IPS-18c (cell line): ENCODE results near the gene PCDHGB1.
"Not testable (repeated sequence)": the region's sequence is repeated elsewhere in the genome, so short reads cannot be mapped to it uniquely, and the experiment has no call there.

Experiments used
- H3K4me3 ChIP-seq: 2 replicates; pipeline ENCODE4 v1.7.0; 2013; ENCODE audit warnings: low read depth, mild to moderate bottlenecking, low read length, moderate library complexity; ENCODE audit not compliant: insufficient read depth
- H3K9me3 ChIP-seq: one replicate; pipeline ENCODE4 v1.6.1; 2013; ENCODE audit warnings: mild to moderate bottlenecking, low read length, moderate library complexity; ENCODE audit not compliant: control insufficient read depth, insufficient read depth

The PCDHGB1 gene

GRCh38 chr5:141349917-141350619 is at the start of gene PCDHGB1:
TSS of gene PCDHGB1 (plus strand) at chr5:141350099. CDS start at chr5:141350261, 162 bp downstream.
- Histone ChIP-seq H3K9me3 (peaks cover 27% of the 10 kb centered on the region), H3K4me3 (peak within 1 kb of the TSS; percentile 21)

GRCh38 chr5:141303756-141304155 is 46.1 kb upstream of the PCDHGB1 start, which contains the start of gene SLC25A2:
TSS of gene SLC25A2 (minus strand) at chr5:141304049. CDS start at chr5:141303865, 184 bp downstream.
- H3K4me3 ChIP-seq = no peak within 1 kb of the TSS
- H3K9me3 ChIP-seq = peaks cover 5% of the 10 kb centered on the region

GRCh38 chr5:141306630-141307029 is 43.3 kb upstream of the PCDHGB1 start:
- H3K9me3 ChIP-seq = peaks cover 7% of the 10 kb centered on the region

GRCh38 chr5:141313711-141314110 is 36.2 kb upstream of the PCDHGB1 start:
- peaks cover 9% of the 10 kb centered on the region for H3K9me3 ChIP-seq
- H3K4me3 ChIP-seq = no peak overlapping the region

More at GRCh38 chr5:141306630-141307029, 43.3 kb upstream of the PCDHGB1 start:
- H3K4me3 ChIP-seq = no peak overlapping the region

- peaks cover 17% of the 10 kb centered on the region for H3K9me3 ChIP-seq
- not testable (repeated sequence) for H3K4me3 ChIP-seq
Observed at GRCh38 chr5:141316963-141317362, 32.9 kb upstream of the PCDHGB1 start.

- Histone ChIP-seq H3K9me3 (peaks cover 17% of the 10 kb centered on the region), H3K4me3 (peak overlapping the region; percentile 86; the same call in 1 of the 2 replicates)
Observed at GRCh38 chr5:141319202-141319601, 30.7 kb upstream of the PCDHGB1 start.

- Histone ChIP-seq H3K4me3 (peak overlapping the region; percentile 86), H3K9me3 (peaks cover 19% of the 10 kb centered on the region)
Observed at GRCh38 chr5:141319699-141320098, 30.2 kb upstream of the PCDHGB1 start.

GRCh38 chr5:141320225-141321169 is 29.4 kb upstream of the PCDHGB1 start, which contains the start of gene TAF7:
TSS of gene TAF7 (minus strand) at chr5:141320784. CDS start at chr5:141320044, 740 bp downstream.
- peak within 1 kb of the TSS; percentile 86 for H3K4me3 ChIP-seq
- peaks cover 19% of the 10 kb centered on the region for H3K9me3 ChIP-seq

GRCh38 chr5:141322261-141322660 is 27.6 kb upstream of the PCDHGB1 start:
- Histone ChIP-seq H3K4me3 (no peak overlapping the region), H3K9me3 (peaks cover 19% of the 10 kb centered on the region)

GRCh38 chr5:141326088-141326854 is 23.6 kb upstream of the PCDHGB1 start:
- Histone ChIP-seq H3K4me3 (peak overlapping the region; percentile 26; the same call in 1 of the 2 replicates), H3K9me3 (peaks cover 3% of the 10 kb centered on the region)

- H3K9me3 ChIP-seq = peaks cover 6% of the 10 kb centered on the region
- H3K4me3 ChIP-seq = no peak overlapping the region
Observed at GRCh38 chr5:141328231-141328630, 21.7 kb upstream of the PCDHGB1 start.

- peaks cover 4% of the 10 kb centered on the region for H3K9me3 ChIP-seq
- no peak within 1 kb of the TSS for H3K4me3 ChIP-seq
Observed at GRCh38 chr5:141330299-141331080, 19.4 kb upstream of the PCDHGB1 start, which contains the start of gene PCDHGA1. TSS of gene PCDHGA1 (plus strand) at chr5:141330514.

- not testable (repeated sequence) for H3K9me3 ChIP-seq, H3K4me3 ChIP-seq
Observed at GRCh38 chr5:141332571-141332970, 17.3 kb upstream of the PCDHGB1 start.

GRCh38 chr5:141338538-141339306 is 11.2 kb upstream of the PCDHGB1 start, which contains the start of gene PCDHGA2:
TSS of gene PCDHGA2 (plus strand) at chr5:141338760.
- peak within 1 kb of the TSS; percentile 26; the same call in 1 of the 2 replicates for H3K4me3 ChIP-seq
- peaks cover 2% of the 10 kb centered on the region for H3K9me3 ChIP-seq

GRCh38 chr5:141340781-141341354 is 9.0 kb upstream of the PCDHGB1 start:
- H3K4me3 ChIP-seq = not testable (repeated sequence)
- H3K9me3 ChIP-seq = peaks cover 12% of the 10 kb centered on the region
